GM19438 (cell line): ENCODE data around the gene ADCYAP1R1.

Experiments
- ATAC-seq: cut with Tn5 transposase; IDR thresholded peaks from one replicate; pipeline ENCODE4 v1.9.1; 2021; ENCODE audit warnings: low read depth; ENCODE audit not compliant: unreplicated experiment

The ADCYAP1R1 gene

GRCh38 chr7:31051598-31052486, at the start of gene ADCYAP1R1:
Gene ADCYAP1R1, plus strand, starts transcription at chr7:31052308. Its CDS starts 10,957 bp downstream, at chr7:31063265.
- ATAC-seq, result no peak

- ATAC-seq, result no peak
These were observed 49.0 kb upstream of the ADCYAP1R1 start for GRCh38 chr7:31003097-31003496.

DNA sequence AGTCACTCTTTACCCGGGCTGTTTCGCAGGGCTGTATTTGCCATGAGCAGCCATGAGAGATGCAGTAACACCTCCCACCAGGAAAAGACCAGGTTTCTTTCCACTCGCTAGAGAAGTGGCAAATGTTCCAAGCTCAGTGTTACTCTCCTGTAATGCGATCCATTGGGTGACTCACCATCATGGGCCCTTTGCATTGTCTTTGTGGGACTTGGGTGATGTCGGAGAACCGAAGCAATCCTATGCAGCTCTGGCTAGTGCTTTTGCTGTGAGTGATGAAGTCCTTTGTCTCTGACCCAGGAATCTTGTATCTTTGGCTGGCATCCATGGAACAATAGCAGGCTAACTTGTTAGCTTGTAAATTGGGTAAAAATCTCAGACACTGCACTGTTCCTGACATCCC, 48.4 kb upstream of the ADCYAP1R1 start:
- ATAC-seq, result no peak

DNA sequence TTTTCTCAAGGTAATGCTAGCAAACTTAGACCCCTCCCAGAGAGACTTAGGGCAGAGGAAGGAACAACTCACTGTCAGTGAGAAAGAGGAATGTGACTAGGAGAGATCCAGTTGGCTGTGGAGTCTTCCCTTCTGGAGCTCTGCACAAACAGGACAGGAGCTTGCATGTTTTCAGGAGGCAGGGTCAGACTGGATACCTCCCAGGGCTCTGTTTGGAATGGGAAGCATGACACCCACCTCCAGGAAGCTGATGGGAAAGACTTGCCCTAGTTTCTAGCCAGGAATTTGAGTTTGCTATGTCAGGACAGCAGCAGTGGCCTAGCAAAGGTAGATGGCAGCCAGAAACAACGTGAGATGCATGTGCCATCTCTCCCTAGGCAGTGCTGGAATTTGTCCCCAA, 47.7 kb upstream of the ADCYAP1R1 start:
- ATAC-seq, result no peak

- no peak for ATAC-seq
These were observed 45.3 kb upstream of the ADCYAP1R1 start for GRCh38 chr7:31006857-31007256.

- ATAC-seq, result no peak
These were observed 44.5 kb upstream of the ADCYAP1R1 start for GRCh38 chr7:31007634-31008033.

DNA sequence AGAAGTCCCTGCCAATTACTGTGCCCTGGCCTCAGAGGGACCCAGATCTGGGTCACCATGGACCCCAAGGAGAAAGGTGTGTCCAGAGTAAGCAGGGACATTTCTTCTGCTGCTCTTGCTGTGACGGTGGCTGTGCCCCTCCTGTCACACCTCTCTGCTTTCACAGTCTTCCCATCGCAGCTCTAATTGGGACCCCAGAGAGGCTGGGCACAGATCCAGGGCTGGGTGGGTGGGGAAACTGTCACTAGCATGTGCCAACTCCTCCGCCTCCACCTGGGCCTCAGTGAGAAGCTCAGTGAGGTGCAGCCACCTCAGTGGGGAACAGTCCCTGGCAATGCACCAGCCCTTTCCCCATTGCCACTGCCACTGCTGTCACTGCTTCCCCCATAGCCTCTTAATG, 37.3 kb upstream of the ADCYAP1R1 start:
- no peak for ATAC-seq

DNA sequence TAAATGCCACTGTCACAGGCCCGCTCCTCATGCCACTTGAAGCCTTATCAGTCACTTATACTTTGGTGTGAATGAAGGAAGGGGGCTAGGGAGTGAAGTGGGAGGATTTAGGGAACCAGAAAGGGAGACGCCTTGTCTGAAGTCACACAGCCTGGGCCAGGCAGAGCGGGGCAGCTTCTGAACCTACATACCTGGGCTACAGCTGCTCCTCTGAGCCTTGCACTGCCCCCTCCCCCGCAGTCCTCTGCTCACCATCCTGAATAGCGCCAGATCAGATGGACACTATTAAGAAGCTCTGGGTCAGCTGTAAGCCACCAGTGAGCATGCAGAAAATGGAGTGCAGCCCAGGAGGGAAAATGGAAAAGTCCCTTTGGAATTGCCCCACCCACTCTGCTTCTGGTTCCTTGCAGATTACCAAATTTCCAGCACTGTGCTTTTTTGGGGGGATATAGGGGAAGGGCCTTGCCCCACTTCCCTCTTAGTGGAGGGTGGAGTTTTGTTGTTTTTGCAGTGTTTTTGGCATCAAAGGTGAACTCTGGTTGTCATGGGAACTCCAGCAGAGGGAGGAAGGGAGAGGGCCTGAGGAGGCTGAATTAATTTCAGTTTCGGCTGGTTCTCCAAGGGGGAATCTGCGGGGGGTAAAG, 35.0 kb upstream of the ADCYAP1R1 start:
- ATAC-seq, result no peak

DNA sequence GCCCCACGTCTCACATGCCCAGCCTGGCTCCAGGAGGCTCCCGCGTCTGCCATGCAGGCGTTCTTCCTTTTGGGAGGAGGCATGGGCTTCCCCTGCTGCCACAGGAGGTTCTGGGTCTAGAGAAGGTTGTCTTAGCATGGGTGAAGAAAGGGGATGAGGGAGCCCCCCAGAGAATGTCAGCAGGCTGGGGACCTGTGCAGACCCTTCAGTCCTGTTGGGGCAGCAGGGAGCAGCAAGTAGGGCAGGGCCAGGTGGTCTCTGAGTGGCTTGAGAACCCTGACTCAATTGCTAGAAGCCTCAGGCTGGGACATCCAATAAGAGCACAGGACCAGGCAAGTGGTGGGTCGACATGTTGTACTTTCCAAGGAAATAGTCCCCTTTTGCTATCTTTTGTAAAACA, 34.4 kb upstream of the ADCYAP1R1 start:
- ATAC-seq, result no peak

GRCh38 chr7:31019509-31019908, 32.6 kb upstream of the ADCYAP1R1 start:
- ATAC-seq, result no peak

DNA sequence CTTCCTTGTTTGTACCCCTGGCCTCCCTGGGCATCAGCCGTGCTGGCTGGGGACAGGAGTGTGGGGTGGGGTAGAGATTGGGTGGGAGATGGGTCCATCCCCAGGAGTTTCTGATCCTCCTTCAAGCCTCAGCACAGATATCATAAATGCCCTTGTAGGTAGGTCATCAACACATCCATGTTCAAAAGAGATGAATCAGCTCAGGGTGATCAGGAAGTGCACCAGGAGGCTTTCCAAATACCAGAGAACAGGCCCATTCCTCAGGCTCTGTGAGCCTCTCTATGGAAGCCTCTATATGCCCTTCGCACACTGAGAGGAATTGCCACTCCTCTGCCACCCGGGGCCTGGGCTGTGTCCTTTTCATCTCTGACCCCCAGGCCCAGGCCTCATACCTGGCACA, 31.9 kb upstream of the ADCYAP1R1 start:
- no peak for ATAC-seq

GRCh38 chr7:31020652-31021051, 31.5 kb upstream of the ADCYAP1R1 start:
- ATAC-seq, result no peak

- no peak for ATAC-seq
These were observed 30.0 kb upstream of the ADCYAP1R1 start for GRCh38 chr7:31022117-31022516.

DNA sequence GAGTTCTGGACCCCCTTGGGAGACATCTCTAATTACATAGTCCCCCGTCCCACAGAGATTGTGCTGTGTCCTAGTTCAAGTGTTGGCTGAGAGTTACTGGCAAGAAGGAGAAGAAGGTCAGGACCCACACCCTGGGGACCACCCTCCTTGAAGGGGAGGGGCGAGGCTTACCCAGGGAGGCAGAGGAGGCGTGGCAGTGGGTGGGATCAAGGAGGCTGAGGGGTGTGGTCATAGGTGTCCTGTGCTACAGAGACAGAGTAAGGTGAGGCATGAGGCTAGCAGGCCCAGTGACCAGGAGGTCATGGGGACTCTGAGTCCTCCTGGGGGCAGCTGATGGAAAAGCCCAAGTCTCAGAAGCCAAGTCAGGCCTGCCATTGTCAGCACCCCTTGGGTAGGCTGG, 29.4 kb upstream of the ADCYAP1R1 start:
- no peak for ATAC-seq

DNA sequence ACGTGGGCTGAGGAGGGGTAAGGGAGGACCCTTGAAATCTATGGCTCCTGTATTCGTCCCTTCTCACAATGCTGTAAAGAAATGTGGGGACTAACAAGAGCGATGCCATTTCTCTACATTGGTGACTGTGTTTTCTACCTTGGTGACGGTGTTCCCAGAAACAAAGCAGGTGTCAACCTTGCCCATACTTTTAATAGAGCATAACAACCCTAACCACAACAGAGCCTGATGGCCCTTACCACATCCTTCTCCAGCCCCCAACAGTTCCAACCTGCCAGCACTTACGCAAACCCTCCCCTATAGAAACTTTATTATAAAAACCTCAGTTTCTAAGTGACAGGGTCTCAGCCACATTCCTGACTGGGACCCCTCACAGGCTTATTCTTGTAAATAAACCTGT, 28.2 kb upstream of the ADCYAP1R1 start:
- no peak for ATAC-seq

DNA sequence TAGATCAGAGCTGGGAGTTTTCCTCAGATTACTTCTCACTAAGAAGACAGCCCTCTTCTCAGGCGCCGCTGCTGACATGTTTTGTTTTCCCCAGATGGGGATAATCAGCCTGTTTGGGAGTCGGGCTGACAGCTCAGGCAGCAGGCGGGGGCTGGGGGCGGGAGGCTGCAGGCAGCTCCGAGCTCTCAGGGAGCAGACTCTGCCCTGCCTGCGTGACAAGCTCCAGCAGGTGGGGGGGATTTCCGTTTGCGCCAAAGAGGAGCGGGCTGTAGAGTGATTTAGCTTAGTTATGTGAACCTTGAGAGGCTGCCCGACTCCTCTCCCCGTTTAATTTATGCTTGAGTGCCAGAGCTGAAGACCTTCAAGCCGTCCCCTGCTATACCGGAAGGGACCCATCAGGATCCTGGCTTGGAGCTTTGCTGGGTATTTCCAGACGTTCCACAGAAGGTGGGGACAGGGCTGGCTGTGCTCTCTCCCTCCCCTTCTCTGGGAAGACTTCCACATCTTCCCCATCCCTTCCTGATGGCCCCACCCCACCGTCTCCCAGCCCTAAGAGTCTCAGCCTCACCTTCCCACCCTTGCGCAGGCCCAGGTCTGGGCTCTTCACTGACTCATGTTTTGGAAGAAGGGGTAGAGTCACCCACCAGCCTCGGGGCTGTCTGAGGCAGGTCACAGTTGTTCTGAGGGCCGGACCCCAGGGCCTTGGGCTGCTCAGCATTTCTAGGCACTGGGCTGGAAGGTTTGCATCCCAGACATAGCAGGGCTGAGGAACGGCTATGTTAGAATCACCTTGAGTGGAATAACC, 24.7 kb upstream of the ADCYAP1R1 start:
- no peak for ATAC-seq

GRCh38 chr7:31028006-31028405, 24.1 kb upstream of the ADCYAP1R1 start:
- ATAC-seq, result no peak

GRCh38 chr7:31028417-31028992, 23.6 kb upstream of the ADCYAP1R1 start:
- no peak for ATAC-seq

GRCh38 chr7:31029251-31030042, 22.7 kb upstream of the ADCYAP1R1 start:
- ATAC-seq, result no peak

GRCh38 chr7:31033674-31034300, 18.3 kb upstream of the ADCYAP1R1 start:
- no peak for ATAC-seq
